8988T (cell line): ENCODE results near the gene EFS.
"Not testable (repeated sequence)": the region's sequence is repeated elsewhere in the genome, so short reads cannot be mapped to it uniquely, and the experiment has no call there.

Experiments
- DNase-seq: peaks from one replicate; pipeline ENCODE4 v3.0.0; 2011

Gene EFS

GRCh38 chr14:23356662-23357061 is 8.3 kb downstream of the EFS start:
- no peak for DNase-seq

GRCh38 chr14:23355871-23356435 is 9.0 kb downstream of the EFS start:
- DNase-seq, result no peak

- DNase-seq, result no peak
Observed at GRCh38 chr14:23354990-23355389, 10.0 kb downstream of the EFS start.

GRCh38 chr14:23353433-23353780 is 11.6 kb downstream of the EFS start:
- no peak for DNase-seq

- DNase-seq, result peak; percentile 83
Observed at GRCh38 chr14:23352506-23353432, 12.2 kb downstream of the EFS start, which contains the start of gene SLC22A17. Gene SLC22A17, minus strand, starts transcription at chr14:23352887.

GRCh38 chr14:23351681-23352505 is 13.1 kb downstream of the EFS start:
- DNase-seq, result no peak

- DNase-seq, result no peak
Observed at GRCh38 chr14:23349156-23349845, 15.7 kb downstream of the EFS start.

- DNase-seq, result no peak
Observed at GRCh38 chr14:23348297-23348655, 16.7 kb downstream of the EFS start.

- no peak for DNase-seq
Observed at GRCh38 chr14:23347406-23348296, 17.3 kb downstream of the EFS start.

- DNase-seq, result no peak
Observed at GRCh38 chr14:23346693-23347405, 18.1 kb downstream of the EFS start.

- no peak for DNase-seq
Observed at GRCh38 chr14:23345987-23346692, 18.8 kb downstream of the EFS start.

- DNase-seq, result no peak
Observed at GRCh38 chr14:23344481-23344880, 20.5 kb downstream of the EFS start.

- DNase-seq, result no peak
Observed at GRCh38 chr14:23339506-23340268, 25.3 kb downstream of the EFS start.

GRCh38 chr14:23335623-23336022 is 29.3 kb downstream of the EFS start:
- no peak for DNase-seq

GRCh38 chr14:23327947-23328744 is 36.8 kb downstream of the EFS start:
- no peak for DNase-seq

- DNase-seq, result no peak
Observed at GRCh38 chr14:23326491-23327332, 38.3 kb downstream of the EFS start.

- not testable (repeated sequence) for DNase-seq
Observed at GRCh38 chr14:23325746-23326145, 39.2 kb downstream of the EFS start.

GRCh38 chr14:23324993-23325392 is 40.0 kb downstream of the EFS start:
- DNase-seq, result no peak
